Gastroesophageal sphincter (tissue), 4 donors: ENCODE results near the gene KCTD10. TPM values are rescaled to one million over a fixed set of nuclear protein-coding genes. Genes with fewer than 3 reads are reported as not detected.

Experiments
- ATAC-seq: fragments of 150-250 bp; one replicate; pipeline ENCODE4 v1.9.1; 2016; ENCODE audit warnings: mild to moderate bottlenecking, moderate library complexity
- H3K27ac ChIP-seq, 4 donors: fragments of 200-600 bp; sonication (generic) in 3 of 4; 1 replicate in 3 of 4; 2 replicates in 1 of 4; pipeline ENCODE4 v1.5.1; 2016 to 2019
- H3K27me3 ChIP-seq: fragments of 200-600 bp; sonication (generic); one replicate; pipeline ENCODE4 v1.5.1; 2019
- H3K36me3 ChIP-seq, 2 donors: fragments of 200-600 bp; sonication (generic); one replicate each; pipeline ENCODE4 v1.5.1; 2019; ENCODE audit warnings: control low read depth in 1 of 2
- H3K4me1 ChIP-seq, 3 donors: fragments of 200-600 bp; sonication (generic); 1 replicate in 2 of 3; 2 replicates in 1 of 3; pipeline ENCODE4 v1.5.1; 2016 to 2019; ENCODE audit warnings: control low read depth in 2 of 3
- H3K4me3 ChIP-seq, 2 donors: fragments of 200-600 bp; sonication (generic); one replicate each; pipeline ENCODE4 v1.5.1; 2019; ENCODE audit warnings: mild to moderate bottlenecking in 1 of 2, moderate library complexity in 1 of 2
- H3K9me3 ChIP-seq, 3 donors: fragments of 200-600 bp; sonication (generic); one replicate each; pipeline ENCODE4 v1.5.1; 2017 to 2019; ENCODE audit warnings: control low read depth in 2 of 3
- EP300 ChIP-seq: sonication (generic); formaldehyde crosslinking; IDR thresholded peaks from one replicate; pipeline ENCODE4 v1.6.1; 2017; ENCODE audit warnings: antibody characterized with exemption, mild to moderate bottlenecking
- POLR2A ChIP-seq, 2 donors: fragments of 450-650 bp; IDR thresholded peaks; one replicate each; pipeline ENCODE4 v1.6.1; 2017; ENCODE audit warnings: antibody characterized with exemption in 2 of 2, mild to moderate bottlenecking in 2 of 2, moderate library complexity in 1 of 2
- POLR2AphosphoS5 ChIP-seq: sonication (generic); formaldehyde crosslinking; IDR thresholded peaks from one replicate; pipeline ENCODE4 v1.6.1; 2017; ENCODE audit warnings: antibody characterized with exemption
- WGBS, 2 donors: methylation state at CpG; one replicate each; pipeline ENCODE4 v1.1.5; 2018; ENCODE audit warnings: low coverage in 1 of 2; 5-methylcytosine and 5-hydroxymethylcytosine counted together
- total RNA-seq, 4 donors: library from RNA; depleted of rRNA; stranded (reverse); fragments of >200 nt; gene quantifications; one replicate each; pipeline ENCODE4 v1.1.0, GENCODE V29; 2016
- TF ChIP-seq, protein P1 (sequence below), 4 experiments: fragments of 200-600 bp in 2 of 4; fragments of 450-650 bp in 2 of 4; sonication (generic) in 1 of 4; IDR thresholded peaks; one replicate each; pipeline ENCODE4 v1.5.1; 2017 to 2019; ENCODE audit warnings: antibody characterized with exemption in 4 of 4, mild to moderate bottlenecking in 2 of 4, moderate library complexity in 2 of 4

Gene KCTD10
- total RNA-seq, 4 donors from 2014 or later = 76.8 to 104 (median 94.5) TPM

DNA sequence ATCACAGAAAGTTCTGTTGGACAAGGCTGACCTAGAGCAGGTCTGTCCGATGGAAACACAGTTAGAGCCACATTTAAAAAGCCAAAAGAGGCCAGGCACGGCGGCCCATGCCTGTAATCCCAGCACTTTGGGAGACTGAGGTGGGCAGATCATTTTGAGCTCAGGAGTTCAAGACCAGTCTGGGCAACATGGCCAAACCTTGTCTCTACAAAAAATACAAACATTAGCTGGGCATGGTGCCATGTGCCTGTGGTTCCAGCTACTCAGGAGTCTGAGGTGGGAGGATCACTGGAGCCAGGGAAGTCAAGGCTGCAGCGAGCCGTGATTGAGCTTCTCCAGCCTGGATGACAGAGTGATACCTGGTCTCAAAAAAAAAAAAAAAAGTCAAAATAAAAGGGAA lies 15.3 kb upstream of the KCTD10 start:
- Histone ChIP-seq H3K27ac (no peak overlapping the region), H3K27me3 (no peaks in the 10 kb centered on the region), H3K4me3 (no peak overlapping the region), H3K9me3 (no peaks in the 10 kb centered on the region), H3K4me1 (no peaks in the 10 kb centered on the region), H3K36me3 (peaks cover 12 to 99% of the 10 kb centered on the region in 2 donors)
- WGBS, 2 donors = 69 to 80% methylated on average over 2 to 3 of the region's 5 CpGs
- ATAC-seq = no peak
- no peak for TF ChIP-seq POLR2A (IDR thresholded peaks at IDR 0.05)
- no peak for TF ChIP-seq POLR2AphosphoS5
- TF ChIP-seq, protein P1, sequence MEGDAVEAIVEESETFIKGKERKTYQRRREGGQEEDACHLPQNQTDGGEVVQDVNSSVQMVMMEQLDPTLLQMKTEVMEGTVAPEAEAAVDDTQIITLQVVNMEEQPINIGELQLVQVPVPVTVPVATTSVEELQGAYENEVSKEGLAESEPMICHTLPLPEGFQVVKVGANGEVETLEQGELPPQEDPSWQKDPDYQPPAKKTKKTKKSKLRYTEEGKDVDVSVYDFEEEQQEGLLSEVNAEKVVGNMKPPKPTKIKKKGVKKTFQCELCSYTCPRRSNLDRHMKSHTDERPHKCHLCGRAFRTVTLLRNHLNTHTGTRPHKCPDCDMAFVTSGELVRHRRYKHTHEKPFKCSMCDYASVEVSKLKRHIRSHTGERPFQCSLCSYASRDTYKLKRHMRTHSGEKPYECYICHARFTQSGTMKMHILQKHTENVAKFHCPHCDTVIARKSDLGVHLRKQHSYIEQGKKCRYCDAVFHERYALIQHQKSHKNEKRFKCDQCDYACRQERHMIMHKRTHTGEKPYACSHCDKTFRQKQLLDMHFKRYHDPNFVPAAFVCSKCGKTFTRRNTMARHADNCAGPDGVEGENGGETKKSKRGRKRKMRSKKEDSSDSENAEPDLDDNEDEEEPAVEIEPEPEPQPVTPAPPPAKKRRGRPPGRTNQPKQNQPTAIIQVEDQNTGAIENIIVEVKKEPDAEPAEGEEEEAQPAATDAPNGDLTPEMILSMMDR (IDR thresholded peaks at IDR 0.05) = no peak
- TF ChIP-seq EP300 = no peak

DNA sequence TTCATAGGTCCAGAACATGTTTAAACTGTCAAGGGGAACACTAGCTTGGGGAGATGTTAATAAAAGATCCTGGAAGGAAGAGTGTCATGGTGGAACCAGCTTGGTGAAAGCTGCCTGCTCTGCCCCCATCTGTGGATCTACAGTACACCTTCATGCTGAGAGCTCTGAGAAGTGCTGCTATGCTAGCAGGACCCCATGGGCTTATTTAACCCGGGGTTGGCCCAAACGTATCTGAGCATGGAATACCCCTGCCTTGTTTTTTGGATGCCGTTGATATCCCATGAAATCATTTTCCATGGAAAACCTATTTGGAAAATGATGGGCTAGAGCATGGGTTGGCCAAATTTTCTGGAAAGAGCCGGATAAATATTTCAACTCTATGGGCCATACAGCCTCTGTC lies 14.6 kb upstream of the KCTD10 start:
- peaks cover 12 to 99% of the 10 kb centered on the region in 2 donors for H3K36me3 ChIP-seq
- H3K9me3 ChIP-seq = no peaks in the 10 kb centered on the region
- ATAC-seq = no peak
- H3K27ac ChIP-seq = no peak overlapping the region
- no peaks in the 10 kb centered on the region for H3K27me3 ChIP-seq
- no peak overlapping the region for H3K4me3 ChIP-seq
- 86 to 100% methylated on average over 4 of the region's 4 CpGs for WGBS, 2 donors
- H3K4me1 ChIP-seq = no peaks in the 10 kb centered on the region
- TF ChIP-seq, protein P1 (IDR thresholded peaks at IDR 0.05) = no peak
- TF ChIP-seq POLR2A (IDR thresholded peaks at IDR 0.05) = no peak
- no peak for TF ChIP-seq POLR2AphosphoS5
- TF ChIP-seq EP300 = no peak

DNA sequence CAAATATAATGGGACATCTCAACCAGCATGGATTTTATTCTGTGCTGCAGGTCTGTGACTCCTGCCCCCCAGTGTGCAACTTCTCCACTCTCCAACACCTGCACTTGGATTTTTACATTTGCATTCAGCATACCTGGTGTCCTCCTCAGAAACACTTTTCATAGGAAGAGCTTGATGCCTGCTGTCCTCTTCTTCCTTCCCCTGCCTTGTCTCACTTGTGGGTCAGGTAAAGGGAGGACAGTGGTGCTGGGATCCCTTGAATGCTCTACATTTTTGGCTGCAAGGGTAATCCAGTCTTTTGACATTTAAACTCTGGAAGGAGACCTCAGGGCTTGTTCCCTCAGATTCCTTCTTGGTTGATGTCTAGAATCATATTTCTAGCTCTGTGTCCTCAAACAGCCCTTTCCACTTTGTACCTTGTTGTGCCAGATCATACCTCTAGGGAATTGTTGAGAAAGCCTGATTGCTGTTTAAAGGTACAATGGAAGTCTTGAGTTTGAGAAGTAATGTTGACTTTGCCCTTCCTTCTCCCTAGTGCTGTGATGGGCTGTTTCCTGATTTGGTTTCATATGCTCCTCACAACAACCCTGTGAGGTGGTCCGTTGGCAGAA lies 13.0 kb upstream of the KCTD10 start:
- no peak for TF ChIP-seq POLR2AphosphoS5
- no peak for TF ChIP-seq EP300
- TF ChIP-seq, protein P1 (IDR thresholded peaks at IDR 0.05) = no peak
- Histone ChIP-seq H3K27ac (no peak overlapping the region), H3K9me3 (no peaks in the 10 kb centered on the region), H3K4me1 (no peaks in the 10 kb centered on the region), H3K36me3 (peaks cover 12 to 100% of the 10 kb centered on the region in 2 donors), H3K27me3 (no peaks in the 10 kb centered on the region), H3K4me3 (no peak overlapping the region)
- no peak for ATAC-seq
- 78 to 100% methylated on average over 1 of the region's 1 CpG for WGBS, 2 donors

DNA sequence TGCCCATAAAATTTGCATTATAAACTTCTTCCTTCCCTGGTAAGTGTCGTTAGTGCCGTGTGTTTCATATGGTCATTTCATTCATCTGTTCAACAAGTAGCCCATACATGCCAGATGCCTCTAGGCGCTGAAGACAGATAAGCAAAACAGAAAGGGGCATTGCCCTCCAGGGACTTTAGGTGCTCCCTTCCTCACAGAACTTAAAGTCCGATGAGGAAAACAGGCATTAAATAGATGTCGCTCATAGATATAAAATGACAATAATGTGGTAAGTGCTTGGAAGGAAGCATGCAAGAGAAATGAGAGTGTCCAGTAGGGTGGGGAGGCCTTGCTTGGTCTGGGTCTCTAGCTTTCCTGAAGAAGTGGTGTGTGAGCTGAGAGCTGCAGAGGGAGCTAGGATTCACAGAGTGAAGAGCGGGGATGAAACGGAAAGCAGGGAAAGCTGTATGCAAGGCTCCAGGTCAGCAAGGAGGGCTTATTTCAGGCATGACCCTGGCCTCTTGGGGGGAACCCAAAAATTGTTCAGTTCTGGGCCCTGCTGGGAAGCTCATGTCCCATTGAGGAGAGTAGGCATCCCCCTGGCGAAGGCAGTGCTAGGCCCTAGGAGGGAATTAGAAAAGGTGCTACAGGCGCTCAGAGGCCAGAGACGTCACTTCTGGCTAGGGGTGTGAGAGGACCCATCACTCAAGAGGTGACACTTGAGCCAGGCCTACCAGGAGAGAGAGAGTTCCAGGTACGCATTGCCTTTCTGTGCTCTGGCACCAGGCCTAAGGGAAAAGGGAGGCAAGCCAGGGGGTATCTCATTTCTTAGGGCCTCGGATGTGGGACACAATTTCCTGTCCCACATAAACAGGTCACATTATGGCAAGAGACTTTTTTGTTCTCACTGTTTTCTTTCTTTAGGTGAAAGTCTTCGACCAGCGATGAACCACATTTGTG lies 12.2 kb upstream of the KCTD10 start:
- no peak for ATAC-seq
- TF ChIP-seq POLR2AphosphoS5 (no peak), POLR2A (IDR thresholded peaks at IDR 0.05) (no peak), EP300 (no peak)
- TF ChIP-seq, protein P1 (IDR thresholded peaks at IDR 0.05) = no peak
- Histone ChIP-seq H3K36me3 (peaks cover 12 to 100% of the 10 kb centered on the region in 2 donors), H3K9me3 (no peaks in the 10 kb centered on the region), H3K27ac (no peak overlapping the region), H3K4me1 (no peaks in the 10 kb centered on the region), H3K4me3 (no peak overlapping the region), H3K27me3 (no peaks in the 10 kb centered on the region)
- 83 to 87% methylated on average over 11 to 13 of the region's 14 CpGs for WGBS, 2 donors
